VCaP (cell line): ENCODE measurements around the gene C16orf86.

Source experiments
- H3K27ac ChIP-seq: fragments of 450-650 bp; 2 replicates; pipeline ENCODE4 v1.5.1; 2017
- TF ChIP-seq, protein P1 (sequence below): fragments of 450-650 bp; conservative IDR thresholded peaks from 2 replicates; pipeline ENCODE4 v1.5.1; 2017; ENCODE audit warnings: mild to moderate bottlenecking, moderate library complexity

The C16orf86 gene

DNA sequence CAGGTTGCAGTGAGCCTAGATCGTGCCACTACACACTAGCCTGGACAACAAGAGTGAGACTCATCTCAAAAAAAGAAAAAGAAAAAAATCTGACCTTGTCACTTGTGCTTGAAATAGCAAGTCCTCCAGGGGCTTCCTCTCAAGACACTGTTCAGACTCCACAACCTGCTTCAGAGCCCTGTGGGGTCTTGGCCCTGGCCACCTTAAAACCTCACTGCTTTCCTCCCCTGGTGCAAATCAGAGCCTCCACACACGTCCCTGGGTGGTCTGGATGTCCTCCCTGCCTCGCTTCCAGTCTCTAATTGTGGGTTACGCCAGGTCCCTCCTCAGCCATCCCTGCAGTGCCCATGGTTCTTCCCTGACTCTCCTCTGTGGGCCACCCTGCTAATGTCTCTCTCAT lies 11.3 kb upstream of the C16orf86 start:
- H3K27ac ChIP-seq: no peak overlapping the region
- TF ChIP-seq, protein P1, sequence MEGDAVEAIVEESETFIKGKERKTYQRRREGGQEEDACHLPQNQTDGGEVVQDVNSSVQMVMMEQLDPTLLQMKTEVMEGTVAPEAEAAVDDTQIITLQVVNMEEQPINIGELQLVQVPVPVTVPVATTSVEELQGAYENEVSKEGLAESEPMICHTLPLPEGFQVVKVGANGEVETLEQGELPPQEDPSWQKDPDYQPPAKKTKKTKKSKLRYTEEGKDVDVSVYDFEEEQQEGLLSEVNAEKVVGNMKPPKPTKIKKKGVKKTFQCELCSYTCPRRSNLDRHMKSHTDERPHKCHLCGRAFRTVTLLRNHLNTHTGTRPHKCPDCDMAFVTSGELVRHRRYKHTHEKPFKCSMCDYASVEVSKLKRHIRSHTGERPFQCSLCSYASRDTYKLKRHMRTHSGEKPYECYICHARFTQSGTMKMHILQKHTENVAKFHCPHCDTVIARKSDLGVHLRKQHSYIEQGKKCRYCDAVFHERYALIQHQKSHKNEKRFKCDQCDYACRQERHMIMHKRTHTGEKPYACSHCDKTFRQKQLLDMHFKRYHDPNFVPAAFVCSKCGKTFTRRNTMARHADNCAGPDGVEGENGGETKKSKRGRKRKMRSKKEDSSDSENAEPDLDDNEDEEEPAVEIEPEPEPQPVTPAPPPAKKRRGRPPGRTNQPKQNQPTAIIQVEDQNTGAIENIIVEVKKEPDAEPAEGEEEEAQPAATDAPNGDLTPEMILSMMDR: no peak

DNA sequence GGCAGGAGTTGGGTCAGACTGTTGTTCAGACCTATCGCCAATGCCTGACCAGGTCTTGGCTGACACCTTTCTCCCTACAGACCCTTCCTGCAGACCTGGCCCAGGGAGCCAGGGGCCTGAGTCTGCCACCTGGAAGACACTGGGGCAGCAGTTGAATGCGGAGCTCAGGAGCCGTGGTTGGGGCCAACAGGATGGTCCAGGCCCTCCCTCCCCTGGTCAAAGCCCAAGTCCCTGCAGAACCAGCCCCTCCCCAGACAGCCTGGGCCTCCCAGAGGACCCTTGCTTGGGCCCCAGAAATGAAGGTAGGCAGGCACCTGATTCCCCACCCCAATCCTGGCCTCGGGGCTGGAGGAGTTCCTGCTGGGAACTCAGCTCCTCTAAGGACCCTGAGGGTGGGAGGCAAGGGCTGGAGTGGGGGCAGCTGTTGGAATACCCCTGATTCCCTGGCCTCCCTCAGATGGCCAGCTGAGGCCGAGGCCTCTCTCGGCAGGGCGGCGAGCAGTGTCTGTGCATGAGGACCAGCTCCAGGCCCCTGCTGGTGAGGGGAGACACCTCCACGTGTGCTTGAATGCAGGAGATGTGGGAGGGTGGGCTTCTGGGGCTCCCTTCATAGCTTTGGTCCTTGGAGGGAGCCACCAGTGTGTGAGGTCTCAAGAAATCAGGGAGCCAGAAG lies 10.1 kb upstream of the C16orf86 start:
- TF ChIP-seq, protein P1: no peak
- no peak overlapping the region for H3K27ac ChIP-seq

DNA sequence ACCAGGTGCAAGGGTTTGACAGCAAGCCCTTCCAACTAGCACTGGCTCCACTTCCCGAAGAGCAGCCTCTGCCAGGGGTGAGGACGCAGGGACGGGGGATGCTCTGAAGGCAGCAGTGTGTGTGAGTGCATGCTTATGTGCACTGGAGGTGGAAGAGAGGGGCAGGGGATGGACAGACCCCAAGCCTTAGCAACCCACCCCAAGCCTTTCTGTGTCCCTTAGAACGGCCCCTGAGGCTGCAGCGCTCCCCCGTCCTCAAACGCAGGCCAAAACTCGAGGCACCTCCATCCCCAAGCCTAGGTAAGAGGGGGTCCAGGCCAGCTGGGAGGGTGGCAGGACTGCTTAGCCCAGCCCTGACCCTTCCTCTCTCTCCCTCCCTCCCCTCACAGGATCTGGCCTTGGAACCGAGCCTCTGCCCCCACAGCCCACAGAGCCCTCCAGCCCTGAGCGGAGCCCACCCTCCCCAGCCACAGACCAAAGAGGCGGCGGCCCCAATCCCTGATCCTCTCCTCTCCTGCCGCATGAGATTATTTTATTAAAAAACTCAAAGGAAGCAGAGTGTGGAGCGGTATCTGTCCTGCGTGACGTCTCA lies 9.5 kb upstream of the C16orf86 start:
- TF ChIP-seq, protein P1: no peak
- no peak overlapping the region for H3K27ac ChIP-seq

DNA sequence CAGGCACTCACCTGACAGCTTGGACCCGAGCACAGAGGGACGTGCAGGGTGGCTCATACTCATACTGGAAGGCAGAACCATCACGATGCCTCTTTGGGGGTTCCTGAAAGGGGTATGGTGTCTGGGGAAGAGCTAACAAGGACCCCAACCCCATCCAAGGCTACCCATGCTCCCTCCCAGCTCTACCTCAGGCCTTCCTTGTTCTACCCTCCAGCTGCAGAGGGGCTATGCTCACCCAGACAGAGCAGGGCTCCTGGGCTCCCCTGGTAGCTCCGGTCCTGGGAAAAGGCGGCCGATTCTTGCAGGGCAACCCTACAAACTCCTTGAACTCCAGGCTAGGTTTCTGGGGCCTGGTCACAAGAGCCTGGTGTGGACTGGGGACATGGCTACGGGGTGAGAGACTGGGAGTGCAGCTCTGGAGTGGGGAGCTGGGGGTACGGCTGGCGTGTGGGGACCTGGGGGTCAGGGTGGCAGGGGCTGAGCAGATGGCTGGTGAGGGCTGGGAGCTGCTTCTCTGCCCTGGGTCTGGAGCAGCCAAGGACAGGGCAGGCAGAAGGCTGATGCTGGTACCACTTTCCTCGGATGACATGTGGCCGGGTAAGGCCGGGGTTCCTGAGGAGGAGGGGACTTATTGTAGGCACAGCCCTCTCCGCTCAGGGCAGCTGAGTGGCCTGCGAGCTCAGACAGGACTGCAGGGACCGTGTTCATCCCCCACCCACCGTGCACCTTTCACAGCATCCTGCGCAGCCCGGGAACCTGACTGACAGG lies 8.7 kb upstream of the C16orf86 start:
- H3K27ac ChIP-seq: no peak overlapping the region
- TF ChIP-seq, protein P1: no peak

DNA sequence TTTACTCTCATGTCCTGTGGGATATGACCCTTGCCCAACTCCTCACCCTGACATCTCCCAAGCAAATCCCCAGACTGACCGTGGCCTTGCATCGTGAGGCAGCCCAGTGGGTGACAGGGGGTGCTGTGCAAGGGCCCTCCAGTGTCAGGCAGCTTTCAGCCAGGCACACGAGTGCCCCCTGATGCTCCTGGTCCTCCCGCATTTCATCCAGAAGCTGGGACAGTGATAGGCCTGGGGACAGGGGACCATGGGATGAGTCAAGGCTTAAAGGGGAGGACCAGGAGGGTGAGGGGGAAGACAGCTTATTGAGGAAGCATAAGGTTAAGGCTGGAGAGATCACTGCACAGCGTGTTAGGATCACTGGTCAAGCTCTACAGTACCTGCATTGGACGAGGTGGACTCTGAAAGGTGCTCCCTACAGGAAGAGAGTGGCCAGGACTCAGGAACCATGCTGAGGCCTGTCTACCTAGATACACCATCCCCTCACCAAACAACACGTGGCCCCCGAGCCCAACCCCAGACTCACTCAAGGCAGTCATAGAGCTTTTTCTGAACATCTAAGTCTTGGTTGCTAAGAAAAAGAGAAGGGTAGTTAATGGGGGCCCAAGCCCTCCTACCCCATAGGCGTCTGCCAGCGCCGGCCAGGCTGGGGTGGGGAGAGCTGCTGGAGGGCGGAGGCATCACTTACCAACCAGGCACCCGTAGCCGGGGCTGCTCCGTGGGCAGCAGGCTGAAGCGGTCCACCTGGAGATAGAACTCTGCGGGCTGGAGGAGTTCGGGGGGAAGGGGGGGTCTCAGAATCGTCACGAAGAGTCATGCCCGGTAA lies 7.6 kb upstream of the C16orf86 start:
- H3K27ac ChIP-seq: peak overlapping the region; percentile 82
- TF ChIP-seq, protein P1: no peak

DNA sequence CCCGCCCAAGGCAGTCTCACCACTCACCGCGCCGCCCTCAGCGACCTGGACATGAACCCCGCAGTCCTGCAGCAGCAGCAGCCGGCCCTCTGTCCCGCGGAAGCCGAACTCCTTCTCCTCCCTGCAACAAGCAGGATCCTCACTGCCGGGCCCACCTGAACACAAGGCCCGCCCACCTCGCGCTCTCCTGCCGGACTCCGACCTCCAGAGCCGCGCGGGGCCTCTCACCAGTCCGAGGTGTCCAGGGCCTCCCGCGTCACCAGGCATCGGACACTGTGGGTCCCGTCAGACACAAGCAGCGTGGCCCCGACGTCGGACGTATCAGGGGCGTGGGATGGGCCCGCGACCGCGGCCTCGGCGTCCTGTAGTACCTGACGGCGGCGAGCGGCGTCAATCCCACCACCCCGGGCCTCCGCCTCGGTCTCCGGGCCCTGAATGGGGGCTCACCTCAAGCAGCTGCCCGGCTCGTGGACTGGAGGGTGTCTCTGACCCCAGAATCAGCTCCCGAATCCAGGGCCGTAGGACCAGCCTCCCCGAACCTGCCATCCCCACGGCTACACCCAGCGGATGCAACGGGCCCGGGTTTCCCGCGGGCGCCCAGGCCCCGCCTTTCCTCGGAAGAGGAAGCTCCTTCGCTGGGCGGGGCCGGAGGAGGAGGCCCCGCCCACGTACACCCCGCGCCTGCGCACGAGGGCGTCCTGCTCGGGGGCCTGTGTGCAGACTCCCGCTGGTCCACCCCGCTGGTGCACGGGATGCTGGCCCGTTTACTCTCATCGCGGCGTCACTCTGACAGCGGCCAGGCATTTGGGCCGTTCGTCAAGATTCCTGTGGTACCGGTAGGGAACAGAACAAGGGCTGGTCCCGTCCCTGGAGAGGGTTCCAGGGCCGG lies 6.7 kb upstream of the C16orf86 start, which contains the start of gene ACD:
Gene ACD (minus strand): TSS at position 586 of the 889 bp plus-strand sequence. CDS start 40 bp downstream, at position 546.
- H3K27ac ChIP-seq: peak within 1 kb of the TSS; percentile 82
- TF ChIP-seq, protein P1: no peak
